Measurements from ENCODE around the gene CREB3L2.

Gene CREB3L2

GRCh38 chr7:138006106-138006505 is 4.2 kb upstream of the CREB3L2 start:
- no peaks in the 10 kb centered on the region for H3K36me3 ChIP-seq (ENCODE audit: control insufficient read depth in 1 of 2, insufficient read depth in 2 of 2, low read length in 2 of 2)
- H3K9ac ChIP-seq (ENCODE audit: low read length): no peak overlapping the region
- no peak for DNase-seq
- no peak overlapping the region for H3K14ac ChIP-seq (ENCODE audit: low read length)
- H3K4me1 ChIP-seq (ENCODE audit: control insufficient read depth in 1 of 2, insufficient read depth in 2 of 2, low read length in 2 of 2): peaks cover 2 to 4% of the 10 kb centered on the region in 2 experiments
- no peak overlapping the region for H3K27ac ChIP-seq (ENCODE audit: low read depth, low read length)
- no CpG with 5 or more reads among the region's 2 CpGs for WGBS (ENCODE audit: extremely low coverage, insufficient coverage, insufficient read length)
- H4K12ac ChIP-seq (ENCODE audit: low read depth, low read length): no peak overlapping the region
- peaks cover 16% of the 10 kb centered on the region for H3K79me1 ChIP-seq (ENCODE audit: low read length)
- H2AK5ac ChIP-seq (ENCODE audit: low read length): no peak overlapping the region
- no peak overlapping the region for H3K23ac ChIP-seq (ENCODE audit: low read length)
- H2BK120ac ChIP-seq (ENCODE audit: insufficient read depth, low read length, poor library complexity): no peak overlapping the region
- H3K9me3 ChIP-seq (ENCODE audit: insufficient read depth, low read depth, low read length): no peaks in the 10 kb centered on the region
- H3K18ac ChIP-seq (ENCODE audit: low read length): no peak overlapping the region
- no peak overlapping the region for H3K4ac ChIP-seq (ENCODE audit: low read depth, low read length)
- H3K4me2 ChIP-seq (ENCODE audit: low read length): no peak overlapping the region
- H4K8ac ChIP-seq (ENCODE audit: low read depth, low read length): no peak overlapping the region
- H2AFZ ChIP-seq (ENCODE audit: insufficient read depth, low read length, poor library complexity): no peak overlapping the region
- no peak overlapping the region for H4K91ac ChIP-seq (ENCODE audit: low read depth, low read length)
- no peak overlapping the region for H3K4me3 ChIP-seq (ENCODE audit: low read depth, low read length)
- no peaks in the 10 kb centered on the region for H3K27me3 ChIP-seq (ENCODE audit: insufficient read depth, low read length)
- no peak overlapping the region for H2BK5ac ChIP-seq (ENCODE audit: low read depth, low read length, poor library complexity)
- H2BK12ac ChIP-seq (ENCODE audit: low read length): peak overlapping the region; percentile 81
- H3K79me2 ChIP-seq (ENCODE audit: control insufficient read depth, insufficient read depth, low read length, poor library complexity): peaks cover 6% of the 10 kb centered on the region

GRCh38 chr7:138004936-138005335 is 3.0 kb upstream of the CREB3L2 start:
- Histone ChIP-seq H3K18ac (ENCODE audit: low read length) (no peak overlapping the region), H3K36me3 (ENCODE audit: control insufficient read depth in 1 of 2, insufficient read depth in 2 of 2, low read length in 2 of 2) (no peaks in the 10 kb centered on the region), H3K79me2 (ENCODE audit: control insufficient read depth, insufficient read depth, low read length, poor library complexity) (peaks cover 13% of the 10 kb centered on the region), H2BK120ac (ENCODE audit: insufficient read depth, low read length, poor library complexity) (no peak overlapping the region), H3K4me2 (ENCODE audit: low read length) (no peak overlapping the region), H3K79me1 (ENCODE audit: low read length) (peaks cover 23% of the 10 kb centered on the region), H4K12ac (ENCODE audit: low read depth, low read length) (no peak overlapping the region), H3K14ac (ENCODE audit: low read length) (no peak overlapping the region), H2BK12ac (ENCODE audit: low read length) (no peak overlapping the region), H3K4me1 (ENCODE audit: control insufficient read depth in 1 of 2, insufficient read depth in 2 of 2, low read length in 2 of 2) (peaks cover 2 to 5% of the 10 kb centered on the region in 2 experiments), H2BK5ac (ENCODE audit: low read depth, low read length, poor library complexity) (no peak overlapping the region), H3K4me3 (ENCODE audit: low read depth, low read length) (no peak overlapping the region), H3K4ac (ENCODE audit: low read depth, low read length) (no peak overlapping the region), H3K27ac (ENCODE audit: low read depth, low read length) (no peak overlapping the region), H4K91ac (ENCODE audit: low read depth, low read length) (no peak overlapping the region), H3K9me3 (ENCODE audit: insufficient read depth, low read depth, low read length) (no peaks in the 10 kb centered on the region), H3K23ac (ENCODE audit: low read length) (no peak overlapping the region), H2AK5ac (ENCODE audit: low read length) (no peak overlapping the region), H2AFZ (ENCODE audit: insufficient read depth, low read length, poor library complexity) (no peak overlapping the region), H3K27me3 (ENCODE audit: insufficient read depth, low read length) (no peaks in the 10 kb centered on the region), H4K8ac (ENCODE audit: low read depth, low read length) (no peak overlapping the region), H3K9ac (ENCODE audit: low read length) (no peak overlapping the region)
- no CpG with 5 or more reads among the region's 4 CpGs for WGBS (ENCODE audit: extremely low coverage, insufficient coverage, insufficient read length)
- DNase-seq: no peak

- H3K4me1 ChIP-seq (ENCODE audit: control insufficient read depth in 1 of 2, insufficient read depth in 2 of 2, low read length in 2 of 2): peaks cover 2 to 7% of the 10 kb centered on the region in 2 experiments
- H3K79me1 ChIP-seq (ENCODE audit: low read length): peaks cover 25% of the 10 kb centered on the region
- no peak overlapping the region for H2BK120ac ChIP-seq (ENCODE audit: insufficient read depth, low read length, poor library complexity)
Observed at GRCh38 chr7:138004046-138004445, 2.2 kb upstream of the CREB3L2 start.

GRCh38 chr7:138002828-138003189 is 923 bp upstream of the CREB3L2 start:
- Histone ChIP-seq H4K8ac (ENCODE audit: low read depth, low read length) (peak overlapping the region; percentile 83), H3K14ac (ENCODE audit: low read length) (peak overlapping the region; percentile 77), H3K9me3 (ENCODE audit: insufficient read depth, low read depth, low read length) (no peaks in the 10 kb centered on the region), H3K27ac (ENCODE audit: low read depth, low read length) (peak overlapping the region; percentile 27), H3K36me3 (ENCODE audit: control insufficient read depth in 1 of 2, insufficient read depth in 2 of 2, low read length in 2 of 2) (peaks cover 0 to 2% of the 10 kb centered on the region in 2 experiments), H4K12ac (ENCODE audit: low read depth, low read length) (peak overlapping the region; percentile 84), H3K9ac (ENCODE audit: low read length) (no peak overlapping the region), H3K27me3 (ENCODE audit: insufficient read depth, low read length) (no peaks in the 10 kb centered on the region), H3K79me1 (ENCODE audit: low read length) (peaks cover 21% of the 10 kb centered on the region), H4K91ac (ENCODE audit: low read depth, low read length) (peak overlapping the region; percentile 83), H3K4me2 (ENCODE audit: low read length) (no peak overlapping the region), H3K4ac (ENCODE audit: low read depth, low read length) (no peak overlapping the region), H2BK120ac (ENCODE audit: insufficient read depth, low read length, poor library complexity) (peak overlapping the region; percentile 94), H2BK5ac (ENCODE audit: low read depth, low read length, poor library complexity) (peak overlapping the region; percentile 87), H2AK5ac (ENCODE audit: low read length) (peak overlapping the region; percentile 94), H3K23ac (ENCODE audit: low read length) (no peak overlapping the region), H3K79me2 (ENCODE audit: control insufficient read depth, insufficient read depth, low read length, poor library complexity) (peaks cover 21% of the 10 kb centered on the region), H3K4me3 (ENCODE audit: low read depth, low read length) (no peak overlapping the region), H3K18ac (ENCODE audit: low read length) (no peak overlapping the region), H2AFZ (ENCODE audit: insufficient read depth, low read length, poor library complexity) (peak overlapping the region; percentile 85), H2BK12ac (ENCODE audit: low read length) (peak overlapping the region; percentile 98), H3K4me1 (ENCODE audit: control insufficient read depth in 1 of 2, insufficient read depth in 2 of 2, low read length in 2 of 2) (peaks cover 5 to 10% of the 10 kb centered on the region in 2 experiments)
- WGBS (ENCODE audit: extremely low coverage, insufficient coverage, insufficient read length): no CpG with 5 or more reads among the region's 6 CpGs
- DNase-seq: no peak

More at GRCh38 chr7:138004046-138004445, 2.2 kb upstream of the CREB3L2 start:
- Histone ChIP-seq H3K27ac (ENCODE audit: low read depth, low read length) (no peak overlapping the region), H2AFZ (ENCODE audit: insufficient read depth, low read length, poor library complexity) (no peak overlapping the region), H2AK5ac (ENCODE audit: low read length) (no peak overlapping the region), H3K36me3 (ENCODE audit: control insufficient read depth in 1 of 2, insufficient read depth in 2 of 2, low read length in 2 of 2) (peaks cover 0 to 2% of the 10 kb centered on the region in 2 experiments), H3K14ac (ENCODE audit: low read length) (no peak overlapping the region), H3K9me3 (ENCODE audit: insufficient read depth, low read depth, low read length) (no peaks in the 10 kb centered on the region), H3K27me3 (ENCODE audit: insufficient read depth, low read length) (no peaks in the 10 kb centered on the region), H2BK12ac (ENCODE audit: low read length) (peak overlapping the region; percentile 5), H4K12ac (ENCODE audit: low read depth, low read length) (no peak overlapping the region), H3K4me3 (ENCODE audit: low read depth, low read length) (no peak overlapping the region), H3K23ac (ENCODE audit: low read length) (no peak overlapping the region), H4K8ac (ENCODE audit: low read depth, low read length) (peak overlapping the region; percentile 31), H2BK5ac (ENCODE audit: low read depth, low read length, poor library complexity) (no peak overlapping the region), H3K4me2 (ENCODE audit: low read length) (no peak overlapping the region), H4K91ac (ENCODE audit: low read depth, low read length) (no peak overlapping the region), H3K9ac (ENCODE audit: low read length) (no peak overlapping the region), H3K18ac (ENCODE audit: low read length) (no peak overlapping the region), H3K79me2 (ENCODE audit: control insufficient read depth, insufficient read depth, low read length, poor library complexity) (peaks cover 16% of the 10 kb centered on the region), H3K4ac (ENCODE audit: low read depth, low read length) (no peak overlapping the region)
- DNase-seq: no peak
- WGBS (ENCODE audit: extremely low coverage, insufficient coverage, insufficient read length): no CpG with 5 or more reads among the region's 4 CpGs
